B cell (primary cell): ENCODE results near the gene CAMKV. TPM values are rescaled to one million over a fixed set of nuclear protein-coding genes. Genes with fewer than 3 reads are reported as not detected.

Source experiments
- ATAC-seq: fragments of 200-7000 bp; cut with Tn5 transposase; one replicate; pipeline ENCODE4 v1.10.0; 2021; ENCODE audit warnings: low read depth, mild to moderate bottlenecking, moderate number of reproducible peaks, moderate library complexity
- CTCF ChIA-PET: fragments of 350-600 bp; sonication (Branson Sonifier 250); formaldehyde crosslinking; loops from one replicate; lab custom pipeline; 2021; ENCODE audit warnings: antibody characterized with exemption, inconsistent platforms; lab: Charles Lee
- POLR2A ChIA-PET: fragments of 350-600 bp; sonication (Branson Sonifier 250); formaldehyde crosslinking; loops from one replicate; lab custom pipeline; 2021; ENCODE audit warnings: antibody characterized with exemption; lab: Charles Lee
- DNase-seq: peaks from one replicate; pipeline ENCODE4 v3.0.0; 2013
- H2AFZ ChIP-seq: 2 replicates; pipeline ENCODE4 v1.6.1; 2012; ENCODE audit warnings: mild to moderate bottlenecking, low read depth, low read length; ENCODE audit not compliant: insufficient read depth, poor library complexity, severe bottlenecking
- H3K27ac ChIP-seq, 2 donors: 1 replicate in 1 of 2; 2 replicates in 1 of 2; pipeline ENCODE4 v1.5.1; 2012 to 2013; ENCODE audit warnings: low read length in 2 of 2, mild to moderate bottlenecking in 2 of 2, moderate library complexity in 1 of 2
- H3K27me3 ChIP-seq, 4 experiments: fragments of 200-600 bp in 1 of 4; sonication (generic) in 1 of 4; replicated peaks in 1 of 4; 1 replicate in 2 of 4; 2 replicates in 2 of 4; pipeline versions ENCODE4 v1.6.1 to v1.7.0; 2013 to 2016; ENCODE audit warnings: low read length in 3 of 4, mild to moderate bottlenecking in 2 of 4, mixed read lengths in 1 of 4, moderate library complexity in 1 of 4; ENCODE audit not compliant: insufficient read depth in 4 of 4, control insufficient read depth in 3 of 4; ENCODE audit errors: control extremely low read depth in 1 of 4
- H3K36me3 ChIP-seq, 2 experiments: replicated peaks in 1 of 2; 1 replicate in 1 of 2; 2 replicates in 1 of 2; pipeline versions ENCODE4 v1.6.1 to v1.7.1; 2013; ENCODE audit warnings: low read length in 1 of 2; ENCODE audit not compliant: insufficient read depth in 2 of 2, control insufficient read depth in 1 of 2; ENCODE audit errors: control extremely low read depth in 1 of 2, extremely low read depth in 1 of 2
- H3K4me1 ChIP-seq, 2 donors: fragments of 200-600 bp in 1 of 2; sonication (generic) in 1 of 2; 1 replicate in 1 of 2; 2 replicates in 1 of 2; pipeline versions ENCODE4 v1.5.1 to v1.6.1; 2013 to 2017; ENCODE audit warnings: low read length in 2 of 2; ENCODE audit not compliant: control insufficient read depth in 2 of 2, insufficient read depth in 2 of 2
- H3K4me2 ChIP-seq: replicated peaks from 2 replicates; pipeline ENCODE3; 2012; ENCODE audit warnings: mild to moderate bottlenecking, low read depth, low read length; ENCODE audit not compliant: poor library complexity, severe bottlenecking
- H3K4me3 ChIP-seq, 5 experiments: fragments of 200-600 bp in 1 of 5; sonication (generic) in 1 of 5; 1 replicate in 3 of 5; 2 replicates in 2 of 5; pipeline versions ENCODE4 v1.5.1 to v1.7.0; 2011 to 2016; ENCODE audit warnings: low read length in 4 of 5, mild to moderate bottlenecking in 4 of 5, low read depth in 2 of 5, control low read depth in 1 of 5, moderate library complexity in 1 of 5; ENCODE audit not compliant: insufficient read depth in 1 of 5; ENCODE audit errors: control extremely low read depth in 1 of 5, extremely low read depth in 1 of 5
- H3K79me2 ChIP-seq: fragments of 200-600 bp; sonication (generic); one replicate; pipeline ENCODE4 v1.6.0; 2016; ENCODE audit warnings: low read length; ENCODE audit not compliant: control insufficient read depth, insufficient read depth
- H3K9ac ChIP-seq: fragments of 200-600 bp; sonication (generic); 2 replicates; pipeline ENCODE4 v1.6.1; 2017; ENCODE audit warnings: mild to moderate bottlenecking, low read length, moderate library complexity
- H3K9me3 ChIP-seq, 3 donors: one replicate each; pipeline versions ENCODE4 v1.6.1 to v1.7.1; 2013; ENCODE audit warnings: low read length in 2 of 3; ENCODE audit not compliant: control insufficient read depth in 2 of 3, insufficient read depth in 1 of 3; ENCODE audit errors: control extremely low read depth in 1 of 3
- H4K20me1 ChIP-seq: 2 replicates; pipeline ENCODE4 v1.6.0; 2012; ENCODE audit warnings: mild to moderate bottlenecking, low read length; ENCODE audit not compliant: insufficient read depth, control insufficient read depth, poor library complexity, severe bottlenecking
- H3K27ac Mint-ChIP-seq: one replicate; pipeline ENCODE4 v1.8.0; 2021; ENCODE audit warnings: mixed read lengths
- H3K27me3 Mint-ChIP-seq: one replicate; pipeline ENCODE4 v1.8.0; 2021; ENCODE audit warnings: mixed read lengths
- H3K4me1 Mint-ChIP-seq: one replicate; pipeline ENCODE4 v1.8.0; 2021; ENCODE audit warnings: mixed read lengths
- H3K4me3 Mint-ChIP-seq: one replicate; pipeline ENCODE4 v1.8.0; 2021; ENCODE audit warnings: mixed read lengths
- H3K9me3 Mint-ChIP-seq: one replicate; pipeline ENCODE4 v1.8.0; 2022; ENCODE audit warnings: mixed read lengths; ENCODE audit not compliant: insufficient read depth
- CTCF ChIP-seq: fragments of 200-600 bp; IDR thresholded peaks from one replicate; pipeline ENCODE4 v1.8.0; 2022; ENCODE audit warnings: antibody characterized with exemption, mild to moderate bottlenecking
- EZH2 ChIP-seq: IDR thresholded peaks from 2 replicates; pipeline ENCODE4 v1.6.1; 2012; ENCODE audit warnings: borderline replicate concordance, low read depth, mild to moderate bottlenecking, moderate library complexity, low read length; ENCODE audit not compliant: insufficient read depth, poor library complexity, severe bottlenecking
- WGBS: methylation state at CpG from one replicate; pipeline ENCODE4 v1.1.5; 2013; ENCODE audit warnings: missing lambda C conversion rate; ENCODE audit not compliant: insufficient coverage; 5-methylcytosine and 5-hydroxymethylcytosine counted together
- intact Hi-C: fragments of 100-400 bp; cut with micrococcal nuclease; formaldehyde crosslinking; loops from one replicate; pipeline ENCODE4 v1.10.0; 2022
- polyA plus RNA-seq: library from polyadenylated mRNA; depleted of rRNA; stranded (reverse); fragments of >200 nt; gene quantifications from 2 replicates; pipeline ENCODE4 v1.2.3, GENCODE V29; 2012
- total RNA-seq, 2 donors: library from RNA; stranded (reverse); fragments of 120-200 nt in 1 of 2; gene quantifications; 1 replicate in 1 of 2; 2 replicates in 1 of 2; pipeline versions ENCODE4 v1.2.3 to v1.2.4, GENCODE V29; 2013 to 2022

The CAMKV gene
- total and polyA plus RNA-seq, 2 donors (not counting 1 experiment from before 2014, with no cell fraction given): not detected

- Histone ChIP-seq H3K9me3 (peaks cover 0 to under 1% (median 0%) of the 10 kb centered on the region in 3 donors), H3K4me2 (no peak overlapping the region), H3K4me3 (no peak overlapping the region), H3K27ac (no peak overlapping the region), H3K4me1 (peaks cover 14 to 31% of the 10 kb centered on the region in 2 donors), H3K27me3 (no peaks in the 10 kb centered on the region), H3K9ac (no peak overlapping the region), H2AFZ (no peak overlapping the region), H3K36me3 (peaks cover 0 to 6% of the 10 kb centered on the region in 2 experiments), H4K20me1 (no peaks in the 10 kb centered on the region), H3K79me2 (no peaks in the 10 kb centered on the region)
- ChIA-PET POLR2A (interaction anchor here (0.6 kb wide), 1 partner anchor 605 kb away, joined by 8 read pairs; no protein-coding TSS in a partner anchor), CTCF (interaction anchor here (1.0 to 1.5 kb wide), 2 partner anchors 67 to 121 kb away, joined by 3 to 5 read pairs; no protein-coding TSS in a partner anchor)
- Mint-ChIP-seq H3K27ac (no peak overlapping the region), H3K4me3 (no peak overlapping the region), H3K27me3 (no peaks in the 10 kb centered on the region), H3K9me3 (no peaks in the 10 kb centered on the region), H3K4me1 (peaks cover 26% of the 10 kb centered on the region)
- WGBS: 98% methylated on average over 10 of the region's 14 CpGs
- ATAC-seq (no peak), DNase-seq (no peak)
- intact Hi-C loops: no loop called here
- TF ChIP-seq EZH2: no peak
- TF ChIP-seq CTCF: no peak
Observed at GRCh38 chr3:49908373-49909199, 38.9 kb upstream of the CAMKV start.
